GM06990 (cell line): ENCODE results near the gene CALD1.

Experiments used
- DNase-seq: peaks from one replicate; pipeline ENCODE4 v3.0.0-alpha.2; 2011; ENCODE audit not compliant: insufficient read length; ENCODE audit errors: extremely low read depth
- H3K27me3 ChIP-seq: replicated peaks from 2 replicates; pipeline ENCODE4 v1.6.0; 2011; ENCODE audit warnings: low read length; ENCODE audit not compliant: control insufficient read depth, insufficient read depth
- H3K36me3 ChIP-seq: 2 replicates; pipeline ENCODE4 v1.5.1; 2011; ENCODE audit warnings: low read length; ENCODE audit not compliant: control insufficient read depth, insufficient read depth
- H3K4me3 ChIP-seq: replicated peaks from 2 replicates; pipeline ENCODE4 v1.5.1; 2011; ENCODE audit warnings: low read depth, mild to moderate bottlenecking, control low read depth, low read length
- CTCF ChIP-seq: IDR thresholded peaks from 2 replicates; pipeline ENCODE4 v1.5.1; 2011; ENCODE audit warnings: low read length, control low read depth, mild to moderate bottlenecking, inconsistent platforms; ENCODE audit not compliant: insufficient read depth, poor library complexity, severe bottlenecking

The CALD1 gene

GRCh38 chr7:134900166-134900982, 120.9 kb downstream of the CALD1 start:
- TF ChIP-seq CTCF = no peak
- Histone ChIP-seq H3K27me3 (no peaks in the 10 kb centered on the region), H3K36me3 (no peaks in the 10 kb centered on the region)

GRCh38 chr7:134901389-134902020, 122.1 kb downstream of the CALD1 start:
- DNase-seq = no peak
- H3K4me3 ChIP-seq = no peak overlapping the region
- no peak for TF ChIP-seq CTCF
- no peaks in the 10 kb centered on the region for H3K36me3 ChIP-seq
- no peaks in the 10 kb centered on the region for H3K27me3 ChIP-seq

More at GRCh38 chr7:134900166-134900982, 120.9 kb downstream of the CALD1 start:
- no peak overlapping the region for H3K4me3 ChIP-seq
- no peak for DNase-seq

- H3K4me3 ChIP-seq = no peak overlapping the region
- no peaks in the 10 kb centered on the region for H3K27me3 ChIP-seq
- no peaks in the 10 kb centered on the region for H3K36me3 ChIP-seq
- DNase-seq = no peak
- TF ChIP-seq CTCF = peak; percentile 1
Observed at GRCh38 chr7:134902058-134902457, 122.6 kb downstream of the CALD1 start.

GRCh38 chr7:134903073-134903790, 123.8 kb downstream of the CALD1 start:
- TF ChIP-seq CTCF = no peak
- Histone ChIP-seq H3K27me3 (no peaks in the 10 kb centered on the region), H3K4me3 (no peak overlapping the region), H3K36me3 (no peaks in the 10 kb centered on the region)
- DNase-seq = no peak

GRCh38 chr7:134905375-134905774, 125.9 kb downstream of the CALD1 start:
- TF ChIP-seq CTCF = no peak

More at GRCh38 chr7:134905375-134905774, 125.9 kb downstream of the CALD1 start:
- DNase-seq = no peak
- Histone ChIP-seq H3K36me3 (no peaks in the 10 kb centered on the region), H3K27me3 (no peaks in the 10 kb centered on the region), H3K4me3 (no peak overlapping the region)
